Prostate gland (tissue), 2 donors: ENCODE measurements around the gene PDZRN3. TPM values are rescaled to one million over a fixed set of nuclear protein-coding genes. Genes with fewer than 3 reads are reported as not detected.

Experiments used
- DNase-seq: peaks from one replicate; pipeline ENCODE4 v3.0.0-alpha.2; 2019; ENCODE audit warnings: low spot score
- H3K27ac ChIP-seq, 2 donors: fragments of 200-600 bp; sonication (generic); 2 replicates each; pipeline ENCODE4 v1.5.1; 2017 to 2019
- H3K27me3 ChIP-seq: fragments of 200-600 bp; sonication (generic); replicated peaks from 2 replicates; pipeline ENCODE4 v1.5.1; 2019; ENCODE audit not compliant: insufficient read depth
- H3K36me3 ChIP-seq, 2 donors: fragments of 200-600 bp; sonication (generic); 1 replicate in 1 of 2; 2 replicates in 1 of 2; pipeline versions ENCODE4 v1.5.1 to v1.8.1; 2017 to 2019
- H3K4me1 ChIP-seq: fragments of 200-600 bp; sonication (generic); replicated peaks from 2 replicates; pipeline ENCODE4 v1.5.1; 2019
- H3K4me3 ChIP-seq, 2 donors: fragments of 200-600 bp; sonication (generic); 2 replicates each; pipeline ENCODE4 v1.5.1; 2017 to 2019
- H3K9me3 ChIP-seq: fragments of 200-600 bp; sonication (generic); 2 replicates; pipeline ENCODE4 v1.5.1; 2017
- POLR2A ChIP-seq: fragments of 450-650 bp; IDR thresholded peaks from one replicate; pipeline ENCODE4 v1.6.1; 2016; ENCODE audit warnings: antibody characterized with exemption, mild to moderate bottlenecking
- POLR2AphosphoS5 ChIP-seq: sonication (generic); formaldehyde crosslinking; IDR thresholded peaks from one replicate; pipeline ENCODE4 v1.6.1; 2017; ENCODE audit warnings: antibody characterized with exemption
- WGBS: methylation state at CpG from one replicate; pipeline ENCODE4 v1.1.5; 2018; 5-methylcytosine and 5-hydroxymethylcytosine counted together
- intact Hi-C: fragments of 100-400 bp; cut with DNase I; formaldehyde crosslinking; loops from one replicate; pipeline ENCODE4 v1.14.2; 2022
- total RNA-seq, 2 donors: library from RNA; depleted of rRNA; stranded (reverse); fragments of >200 nt; gene quantifications; one replicate each; pipeline ENCODE4 v1.1.0, GENCODE V29; 2016
- TF ChIP-seq, protein P1 (sequence below), 4 experiments: fragments of 200-600 bp in 2 of 4; fragments of 450-650 bp in 2 of 4; sonication (generic) in 2 of 4; IDR thresholded peaks; 1 replicate in 3 of 4; 2 replicates in 1 of 4; pipeline ENCODE4 v1.5.1; 2016 to 2019; ENCODE audit warnings: antibody characterized with exemption in 4 of 4, mild to moderate bottlenecking in 2 of 4, moderate library complexity in 2 of 4

PDZRN3 gene
- total RNA-seq, 2 donors from 2014 or later = 80.9 to 143 TPM

DNA sequence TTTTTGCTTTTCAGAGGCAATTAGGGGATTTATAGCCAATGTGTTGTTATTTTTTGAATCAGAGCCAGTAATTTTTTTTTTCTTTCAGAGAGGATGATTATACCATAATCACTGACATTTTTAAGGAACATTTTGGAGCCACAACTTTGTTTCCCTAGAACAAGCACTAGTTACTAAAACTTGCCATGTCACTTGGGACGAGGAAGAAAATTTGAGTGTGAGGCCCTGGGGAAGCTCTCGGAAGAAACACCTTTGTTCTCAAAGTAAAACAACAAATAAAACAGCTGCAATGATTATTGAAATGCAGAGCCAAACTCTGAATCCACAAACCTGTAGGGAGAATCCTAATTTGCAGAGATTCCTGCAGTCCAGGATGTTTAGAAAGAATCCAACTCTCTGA lies 69.7 kb downstream of the PDZRN3 start:
- DNase-seq = no peak
- Histone ChIP-seq H3K4me1 (peaks cover 5% of the 10 kb centered on the region), H3K27ac (no peak overlapping the region), H3K4me3 (no peak overlapping the region), H3K27me3 (no peaks in the 10 kb centered on the region), H3K36me3 (no peaks in the 10 kb centered on the region), H3K9me3 (no peaks in the 10 kb centered on the region)
- intact Hi-C loops = no loop called here
- TF ChIP-seq POLR2AphosphoS5 = no peak
- TF ChIP-seq POLR2A = no peak
- TF ChIP-seq, protein P1, sequence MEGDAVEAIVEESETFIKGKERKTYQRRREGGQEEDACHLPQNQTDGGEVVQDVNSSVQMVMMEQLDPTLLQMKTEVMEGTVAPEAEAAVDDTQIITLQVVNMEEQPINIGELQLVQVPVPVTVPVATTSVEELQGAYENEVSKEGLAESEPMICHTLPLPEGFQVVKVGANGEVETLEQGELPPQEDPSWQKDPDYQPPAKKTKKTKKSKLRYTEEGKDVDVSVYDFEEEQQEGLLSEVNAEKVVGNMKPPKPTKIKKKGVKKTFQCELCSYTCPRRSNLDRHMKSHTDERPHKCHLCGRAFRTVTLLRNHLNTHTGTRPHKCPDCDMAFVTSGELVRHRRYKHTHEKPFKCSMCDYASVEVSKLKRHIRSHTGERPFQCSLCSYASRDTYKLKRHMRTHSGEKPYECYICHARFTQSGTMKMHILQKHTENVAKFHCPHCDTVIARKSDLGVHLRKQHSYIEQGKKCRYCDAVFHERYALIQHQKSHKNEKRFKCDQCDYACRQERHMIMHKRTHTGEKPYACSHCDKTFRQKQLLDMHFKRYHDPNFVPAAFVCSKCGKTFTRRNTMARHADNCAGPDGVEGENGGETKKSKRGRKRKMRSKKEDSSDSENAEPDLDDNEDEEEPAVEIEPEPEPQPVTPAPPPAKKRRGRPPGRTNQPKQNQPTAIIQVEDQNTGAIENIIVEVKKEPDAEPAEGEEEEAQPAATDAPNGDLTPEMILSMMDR (IDR thresholded peaks at IDR 0.05) = no peak
- 46% methylated on average over 2 of the region's 2 CpGs for WGBS

DNA sequence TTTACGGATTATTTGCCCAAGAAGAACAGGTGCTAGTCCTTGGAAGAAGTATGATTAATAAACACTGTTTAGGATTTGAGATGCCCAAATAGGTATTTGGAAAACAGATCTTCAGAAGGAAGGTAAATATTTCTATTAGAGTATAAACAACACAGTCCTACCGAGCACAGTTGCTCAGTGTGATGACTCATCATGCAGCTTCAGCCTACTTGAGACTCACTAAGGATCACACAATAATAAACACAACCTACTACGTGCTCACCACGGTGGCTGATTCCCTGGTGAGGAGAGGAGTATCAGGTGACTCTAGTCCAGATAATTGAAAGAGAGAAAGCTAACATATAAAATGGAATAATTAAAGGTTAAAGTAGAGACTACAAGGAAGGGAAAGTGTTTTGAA lies 72.0 kb downstream of the PDZRN3 start:
- intact Hi-C loops = no loop called here
- H3K4me3 ChIP-seq = no peak overlapping the region
- DNase-seq = no peak
- H3K9me3 ChIP-seq = no peaks in the 10 kb centered on the region
- H3K36me3 ChIP-seq = no peaks in the 10 kb centered on the region
- H3K27ac ChIP-seq = peak overlapping the region in 1 of 2 donors; percentile 21
- no peaks in the 10 kb centered on the region for H3K4me1 ChIP-seq
- 46% methylated on average over 4 of the region's 4 CpGs for WGBS
- no peaks in the 10 kb centered on the region for H3K27me3 ChIP-seq
- TF ChIP-seq POLR2A = no peak
- TF ChIP-seq POLR2AphosphoS5 = peak; percentile 8
- TF ChIP-seq, protein P1 (IDR thresholded peaks at IDR 0.05) = no peak

DNA sequence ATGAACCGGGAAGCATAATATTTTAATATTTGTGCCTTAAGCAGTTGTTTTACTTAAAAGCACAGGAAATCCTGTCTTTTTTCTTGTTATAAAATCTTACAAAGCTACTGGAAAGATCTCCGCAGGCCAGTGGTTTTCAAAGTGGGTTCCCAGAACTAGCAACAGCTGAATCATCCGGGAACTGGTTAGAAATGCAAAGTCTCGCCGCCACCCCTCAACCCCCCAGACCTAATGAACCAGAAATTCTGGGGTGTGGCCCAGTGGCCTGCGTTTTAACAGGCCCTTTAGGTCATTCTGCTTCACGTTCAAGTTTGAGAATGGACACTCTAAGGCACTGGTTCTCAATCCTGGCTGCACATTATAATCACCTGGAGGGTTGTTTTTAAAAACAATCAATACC lies 74.7 kb downstream of the PDZRN3 start:
- TF ChIP-seq, protein P1 (IDR thresholded peaks at IDR 0.05) = no peak
- TF ChIP-seq POLR2AphosphoS5 = no peak
- TF ChIP-seq POLR2A = no peak
- intact Hi-C loops = no loop called here
- Histone ChIP-seq H3K9me3 (no peaks in the 10 kb centered on the region), H3K4me1 (peaks cover 6% of the 10 kb centered on the region), H3K4me3 (no peak overlapping the region), H3K36me3 (no peaks in the 10 kb centered on the region), H3K27ac (peak overlapping the region in 1 of 2 donors; percentile 8), H3K27me3 (no peaks in the 10 kb centered on the region)
- no peak for DNase-seq
- WGBS = 81% methylated on average over 7 of the region's 7 CpGs

DNA sequence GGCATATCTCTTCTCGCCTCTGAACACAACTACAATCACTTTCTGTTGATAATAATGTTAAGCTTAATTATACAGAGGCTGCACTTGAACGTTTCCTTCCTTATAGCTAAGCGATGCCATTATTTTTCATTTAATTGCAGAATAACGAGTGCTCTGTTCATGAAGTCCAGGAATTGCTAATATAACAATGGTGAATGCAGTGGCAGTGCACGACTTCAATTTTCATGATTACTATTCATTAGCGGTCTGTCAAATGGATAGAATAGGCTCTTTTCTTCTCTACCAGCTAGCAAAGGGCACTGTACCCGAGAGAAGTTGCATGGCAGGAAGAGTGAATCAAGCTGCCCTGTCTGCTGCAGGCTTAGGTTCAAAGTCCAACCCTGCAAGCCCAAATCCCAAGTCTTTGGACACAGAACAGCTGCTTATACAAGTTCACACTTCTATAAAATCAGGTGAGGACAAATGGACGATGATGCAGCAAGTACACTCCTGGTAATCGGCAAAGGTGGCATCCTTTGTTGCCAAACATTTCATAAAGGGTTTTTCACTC lies 75.6 kb downstream of the PDZRN3 start:
- no peak for DNase-seq
- peak overlapping the region in 1 of 2 donors; percentile 8 for H3K27ac ChIP-seq
- WGBS = 89% methylated on average over 9 of the region's 9 CpGs
- no peaks in the 10 kb centered on the region for H3K9me3 ChIP-seq
- H3K36me3 ChIP-seq = no peaks in the 10 kb centered on the region
- peaks cover 11% of the 10 kb centered on the region for H3K4me1 ChIP-seq
- intact Hi-C loops = no loop called here
- TF ChIP-seq, protein P1 (IDR thresholded peaks at IDR 0.05) = no peak
- TF ChIP-seq POLR2AphosphoS5 = no peak
- no peak for TF ChIP-seq POLR2A
- H3K4me3 ChIP-seq = no peak overlapping the region
- no peaks in the 10 kb centered on the region for H3K27me3 ChIP-seq

DNA sequence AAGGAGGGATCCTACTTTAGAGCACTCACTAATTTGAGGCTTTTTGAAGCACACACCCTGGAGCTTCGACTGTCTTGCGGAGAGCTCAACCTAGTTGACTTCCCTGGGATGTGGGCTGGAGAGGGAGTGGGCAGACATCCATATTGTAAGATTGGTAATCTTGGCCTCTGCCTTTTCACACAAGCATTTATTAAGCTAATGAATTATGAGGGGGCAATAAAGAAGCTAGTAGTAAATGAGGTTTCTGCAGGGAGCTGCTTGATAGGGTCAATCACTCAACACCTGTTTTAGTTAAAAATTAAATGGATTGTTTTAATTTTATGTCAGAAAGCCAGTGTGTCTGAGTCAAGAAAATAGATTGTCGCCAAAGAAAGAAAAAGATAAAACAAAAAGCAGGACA lies 76.3 kb downstream of the PDZRN3 start:
- intact Hi-C loops = no loop called here
- H3K36me3 ChIP-seq = no peaks in the 10 kb centered on the region
- 83% methylated on average over 3 of the region's 3 CpGs for WGBS
- no peak for DNase-seq
- H3K4me3 ChIP-seq = no peak overlapping the region
- TF ChIP-seq POLR2AphosphoS5 = no peak
- TF ChIP-seq, protein P1 (IDR thresholded peaks at IDR 0.05) = no peak
- TF ChIP-seq POLR2A = no peak
- H3K27me3 ChIP-seq = no peaks in the 10 kb centered on the region
- peak overlapping the region; percentile 45 to 73 for H3K27ac ChIP-seq
- H3K9me3 ChIP-seq = no peaks in the 10 kb centered on the region
- peaks cover 17% of the 10 kb centered on the region for H3K4me1 ChIP-seq
